ENCODE results near the gene TMCC1. TPM values are rescaled to one million over a fixed set of nuclear protein-coding genes. Genes with fewer than 3 reads are reported as not detected.

The TMCC1 gene
- total RNA-seq, 1 donor from 2014 or later, result 24.3 TPM

DNA sequence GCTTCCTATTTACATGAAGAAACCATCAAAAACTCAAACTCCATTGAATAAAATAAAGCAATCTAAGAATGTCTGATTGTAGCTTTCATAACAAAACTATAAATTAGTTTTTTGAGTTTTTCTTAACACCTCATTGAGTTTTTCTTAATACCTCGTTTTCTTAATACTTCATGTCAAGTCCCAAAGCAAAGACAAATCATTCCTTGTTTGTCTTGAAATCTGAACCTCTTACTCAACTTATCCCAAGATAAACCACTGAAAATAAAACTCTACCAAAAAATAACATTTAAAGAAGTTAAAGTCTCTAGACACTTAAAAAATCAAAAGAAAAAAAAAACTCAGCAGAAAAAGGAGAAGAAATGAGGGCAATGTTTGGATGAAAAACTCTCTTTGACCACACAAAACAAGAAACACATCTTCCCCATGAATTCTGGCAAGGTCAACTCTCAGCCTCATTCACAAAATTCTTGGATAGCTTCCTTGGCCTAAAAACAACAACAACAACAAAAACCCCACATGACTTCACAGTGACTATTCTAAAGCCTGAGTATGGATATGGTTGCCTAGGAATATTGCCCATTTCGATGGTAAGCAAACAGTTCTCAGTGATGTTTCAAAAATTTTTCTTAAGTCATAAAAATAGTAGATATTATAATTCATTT is 38.2 kb downstream of the TMCC1 start:
- no peak overlapping the region for H3K4me3 ChIP-seq (ENCODE audit: low read depth, low read length)
- DNase-seq (ENCODE audit: low read depth), result no peak
- TF ChIP-seq, protein P1, sequence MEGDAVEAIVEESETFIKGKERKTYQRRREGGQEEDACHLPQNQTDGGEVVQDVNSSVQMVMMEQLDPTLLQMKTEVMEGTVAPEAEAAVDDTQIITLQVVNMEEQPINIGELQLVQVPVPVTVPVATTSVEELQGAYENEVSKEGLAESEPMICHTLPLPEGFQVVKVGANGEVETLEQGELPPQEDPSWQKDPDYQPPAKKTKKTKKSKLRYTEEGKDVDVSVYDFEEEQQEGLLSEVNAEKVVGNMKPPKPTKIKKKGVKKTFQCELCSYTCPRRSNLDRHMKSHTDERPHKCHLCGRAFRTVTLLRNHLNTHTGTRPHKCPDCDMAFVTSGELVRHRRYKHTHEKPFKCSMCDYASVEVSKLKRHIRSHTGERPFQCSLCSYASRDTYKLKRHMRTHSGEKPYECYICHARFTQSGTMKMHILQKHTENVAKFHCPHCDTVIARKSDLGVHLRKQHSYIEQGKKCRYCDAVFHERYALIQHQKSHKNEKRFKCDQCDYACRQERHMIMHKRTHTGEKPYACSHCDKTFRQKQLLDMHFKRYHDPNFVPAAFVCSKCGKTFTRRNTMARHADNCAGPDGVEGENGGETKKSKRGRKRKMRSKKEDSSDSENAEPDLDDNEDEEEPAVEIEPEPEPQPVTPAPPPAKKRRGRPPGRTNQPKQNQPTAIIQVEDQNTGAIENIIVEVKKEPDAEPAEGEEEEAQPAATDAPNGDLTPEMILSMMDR (conservative IDR thresholded peaks at IDR 0.05; ENCODE audit: low read depth, low read length), result no peak

DNA sequence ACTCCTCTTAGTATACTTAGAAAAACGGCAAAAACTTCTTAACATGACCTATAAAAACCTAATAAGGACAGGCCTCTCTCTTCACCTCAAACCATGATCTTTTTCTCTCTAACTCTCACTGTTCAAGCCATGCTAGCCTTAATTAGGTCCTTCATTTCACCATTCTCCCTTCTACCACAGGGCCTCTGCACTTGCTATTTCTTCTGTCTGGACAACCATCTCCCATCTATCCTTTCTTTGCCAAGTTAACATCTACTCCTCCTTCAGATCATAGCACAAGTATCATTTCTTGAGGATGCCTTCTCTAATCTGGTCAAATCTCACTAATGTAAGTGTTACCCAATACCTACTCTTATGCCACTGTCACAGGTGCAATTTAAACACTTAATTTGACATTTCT is 39.1 kb downstream of the TMCC1 start:
- no peak for DNase-seq (ENCODE audit: low read depth)
- TF ChIP-seq, protein P1 (conservative IDR thresholded peaks at IDR 0.05; ENCODE audit: low read depth, low read length), result no peak
- no peak overlapping the region for H3K4me3 ChIP-seq (ENCODE audit: low read depth, low read length)

DNA sequence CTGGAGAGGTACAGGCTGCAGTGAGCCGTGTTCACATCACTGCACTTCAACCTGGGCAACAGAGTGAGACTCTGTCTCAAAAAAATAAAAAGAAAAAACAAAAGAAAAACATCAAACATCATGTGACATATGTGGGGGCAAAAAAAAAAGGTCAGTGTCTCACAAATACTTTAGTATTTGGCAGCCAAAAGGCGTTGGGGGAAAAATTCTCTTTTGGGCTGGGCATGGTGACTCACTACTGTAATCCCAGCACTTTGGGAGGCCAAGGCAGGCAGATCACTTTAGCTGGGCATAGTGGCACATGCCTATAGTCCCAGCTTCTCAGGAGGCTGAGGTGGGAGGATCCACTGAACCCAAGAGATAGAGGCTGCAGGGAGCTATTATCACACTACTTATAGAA is 47.6 kb downstream of the TMCC1 start:
- H3K4me3 ChIP-seq (ENCODE audit: low read depth, low read length), result no peak overlapping the region
- TF ChIP-seq, protein P1 (conservative IDR thresholded peaks at IDR 0.05; ENCODE audit: low read depth, low read length), result no peak
- DNase-seq (ENCODE audit: low read depth), result no peak

DNA sequence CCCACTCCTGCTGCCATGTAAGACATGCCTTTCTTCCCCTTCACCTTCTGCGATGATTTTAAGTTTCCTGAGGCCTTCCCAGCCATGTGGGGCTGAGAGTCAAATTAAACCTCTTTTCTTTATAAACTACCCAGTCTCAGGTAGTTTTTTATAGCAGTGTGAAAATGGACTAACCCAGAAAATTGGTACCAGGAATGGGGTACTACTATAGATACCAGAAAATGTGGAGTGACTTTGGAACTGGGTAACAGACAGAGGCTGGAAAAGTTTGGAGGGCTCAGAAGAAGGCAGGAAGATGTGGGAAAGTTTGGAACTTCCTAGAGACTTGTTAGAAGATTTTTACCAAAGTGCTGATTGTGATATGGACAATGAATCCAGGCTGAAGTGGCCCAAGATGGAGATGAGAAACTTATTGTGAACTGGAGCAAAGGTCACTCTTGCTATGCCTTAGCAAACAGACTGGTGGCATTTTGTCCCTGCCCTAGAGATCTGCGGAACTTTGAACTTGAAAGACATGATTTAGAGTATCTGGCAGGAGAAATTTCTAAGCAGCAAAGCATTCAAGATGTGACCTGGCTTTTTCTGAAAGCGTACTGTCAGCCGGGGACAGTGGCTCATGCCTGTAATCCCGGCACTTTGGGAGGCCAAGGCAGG is 52.7 kb downstream of the TMCC1 start:
- TF ChIP-seq, protein P1 (conservative IDR thresholded peaks at IDR 0.05; ENCODE audit: low read depth, low read length), result no peak

DNA sequence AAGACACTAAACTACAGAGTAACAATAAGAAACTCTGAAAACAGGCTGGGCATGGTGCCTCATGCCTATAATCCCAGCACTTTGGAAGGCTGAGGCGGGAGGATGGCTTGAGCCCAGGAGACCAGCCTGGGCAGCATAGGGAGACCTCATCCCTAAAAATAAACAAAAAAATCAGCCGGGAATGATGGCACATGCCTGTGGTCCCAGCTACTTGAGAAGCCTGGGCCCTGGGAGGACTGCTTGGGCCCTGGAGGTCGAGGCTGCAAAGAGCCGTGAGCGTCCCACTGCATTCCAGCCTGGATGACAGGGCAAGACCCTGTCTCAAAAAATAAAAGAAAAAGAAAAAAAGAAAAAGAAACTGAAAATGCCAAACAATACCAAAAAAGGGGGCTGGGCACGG is 55.4 kb downstream of the TMCC1 start:
- H3K4me3 ChIP-seq (ENCODE audit: low read depth, low read length), result no peak overlapping the region
- TF ChIP-seq, protein P1 (conservative IDR thresholded peaks at IDR 0.05; ENCODE audit: low read depth, low read length), result no peak
- no peak for DNase-seq (ENCODE audit: low read depth)

More for the DNA sequence above, 52.7 kb downstream of the TMCC1 start:
- DNase-seq (ENCODE audit: low read depth), result no peak
- no peak overlapping the region for H3K4me3 ChIP-seq (ENCODE audit: low read depth, low read length)

DNA sequence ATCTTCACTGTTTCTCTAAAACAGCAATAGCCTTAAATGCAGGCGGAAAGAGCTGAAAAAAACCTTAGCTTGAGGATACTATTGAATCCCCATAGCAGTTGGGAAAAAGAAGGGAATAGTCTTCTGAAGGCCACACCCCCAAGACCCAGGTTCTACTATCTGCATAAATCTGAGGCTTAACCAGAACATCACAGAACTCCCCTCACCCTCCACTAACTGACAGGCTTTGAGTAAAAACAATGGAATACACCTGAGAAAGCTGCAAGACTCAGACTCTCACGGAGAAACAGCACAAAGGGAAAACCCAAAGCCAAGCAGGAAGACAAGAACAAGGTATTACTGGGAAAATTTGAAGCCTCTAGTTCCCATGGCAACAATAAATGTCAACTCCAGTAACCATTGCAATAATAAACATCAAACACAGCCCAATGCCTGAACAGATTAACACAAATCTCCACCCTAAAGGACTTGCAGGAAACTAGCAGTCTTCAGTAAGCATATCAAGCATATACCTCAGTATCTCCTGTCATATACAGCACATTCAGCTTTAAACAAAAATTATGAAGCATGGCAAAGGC is 56.4 kb downstream of the TMCC1 start:
- TF ChIP-seq, protein P1 (conservative IDR thresholded peaks at IDR 0.05; ENCODE audit: low read depth, low read length), result no peak
- DNase-seq (ENCODE audit: low read depth), result no peak
- H3K4me3 ChIP-seq (ENCODE audit: low read depth, low read length), result no peak overlapping the region
